K562 (cell line): Measurements from ENCODE around the gene NUTF2. TPM values are rescaled to one million over a fixed set of nuclear protein-coding genes. Genes with fewer than 3 reads are reported as not detected.
A peak's percentile ranks its signal among the peaks of the same experiment; 100 is the strongest.

Experiments
- BRF1 ChIP-seq: IDR thresholded peaks from 3 replicates; pipeline ENCODE4 v1.6.1; 2011; ENCODE audit warnings: borderline replicate concordance, mild to moderate bottlenecking; ENCODE audit not compliant: insufficient read length; ENCODE audit errors: extremely low read depth
- CHD1 ChIP-seq: fragments of 200-600 bp; sonication (generic); IDR thresholded peaks from one replicate; pipeline ENCODE4 v1.6.1; 2012; ENCODE audit warnings: mild to moderate bottlenecking, moderate library complexity, low read length, inconsistent platforms
- HIVEP1 ChIP-seq: fragments of 250-450 bp; sonication (Bioruptor Pico); IDR thresholded peaks from 2 replicates; pipeline ENCODE4 v1.4.0; 2020; ENCODE audit warnings: mild to moderate bottlenecking
- MCM3 ChIP-seq: fragments of 450-650 bp; IDR thresholded peaks from 2 replicates; pipeline ENCODE4 v1.6.1; 2016
- MCM7 ChIP-seq, 2 experiments: fragments of 450-650 bp; IDR thresholded peaks; 2 replicates each; pipeline ENCODE4 v1.6.1; 2016 to 2018
- MLLT1 ChIP-seq, 2 experiments: fragments of 450-650 bp; IDR thresholded peaks; 2 replicates each; pipeline ENCODE4 v1.6.1; 2016
- NR2C1 ChIP-seq, 2 experiments: fragments of 450-650 bp; IDR thresholded peaks; 2 replicates each; pipeline ENCODE4 v1.6.1; 2017; ENCODE audit warnings: mild to moderate bottlenecking in 2 of 2, antibody characterized with exemption in 1 of 2, inconsistent platforms in 1 of 2, missing compliant biosample characterization in 1 of 2, missing genetic modification characterization in 1 of 2
- PBX2 ChIP-seq, 2 experiments: IDR thresholded peaks in 1 of 2; conservative IDR thresholded peaks in 1 of 2; 2 replicates each; pipeline ENCODE4 v1.6.1; 2016; ENCODE audit warnings: low read depth in 2 of 2, mild to moderate bottlenecking in 1 of 2, missing compliant biosample characterization in 1 of 2, missing genetic modification characterization in 1 of 2, moderate library complexity in 1 of 2
- POLR2AphosphoS2 ChIP-seq: IDR thresholded peaks from 2 replicates; pipeline ENCODE4 v1.6.1; 2012; ENCODE audit warnings: low read length, improper control_type of control experiment
- PPARD ChIP-seq: fragments of 250-450 bp; sonication (Bioruptor Pico); IDR thresholded peaks from 2 replicates; pipeline ENCODE4 v1.8.0; 2022; ENCODE audit warnings: inconsistent platforms, mild to moderate bottlenecking, moderate library complexity
- RAD21 ChIP-seq, 2 experiments: fragments of 250-450 bp in 1 of 2; fragments of 450-650 bp in 1 of 2; sonication (Bioruptor Pico) in 1 of 2; formaldehyde crosslinking in 1 of 2; IDR thresholded peaks in 1 of 2; conservative IDR thresholded peaks in 1 of 2; 2 replicates each; pipeline versions ENCODE4 v1.4.0 to v1.8.0; 2020 to 2022; ENCODE audit warnings: mild to moderate bottlenecking in 2 of 2, moderate library complexity in 1 of 2
- RCOR1 ChIP-seq, 2 experiments: IDR thresholded peaks; 2 replicates each; pipeline ENCODE4 v1.6.1; 2012; ENCODE audit warnings: low read depth in 2 of 2, low read length in 2 of 2, borderline replicate concordance in 1 of 2, improper control_type of control experiment in 1 of 2
- RHOXF2B ChIP-seq: fragments of 250-450 bp; sonication (Bioruptor Pico); conservative IDR thresholded peaks from 2 replicates; pipeline ENCODE4 v1.5.1; 2021
- SNAPC5 ChIP-seq: fragments of 250-450 bp; sonication (Bioruptor Pico); IDR thresholded peaks from 2 replicates; pipeline ENCODE4 v1.8.0; 2021; ENCODE audit warnings: moderate library complexity, mild to moderate bottlenecking, inconsistent platforms
- STAT5A ChIP-seq: IDR thresholded peaks from 2 replicates; pipeline ENCODE4 v1.6.1; 2012; ENCODE audit warnings: low read length, inconsistent platforms, borderline replicate concordance
- TAF15 ChIP-seq: fragments of 200-400 bp; formaldehyde crosslinking; IDR thresholded peaks from 2 replicates; pipeline ENCODE4 v1.6.1; 2017; ENCODE audit warnings: mild to moderate bottlenecking, low read depth, low read length, moderate library complexity
- TAF7 ChIP-seq: fragments of 450-650 bp; IDR thresholded peaks from 2 replicates; pipeline ENCODE4 v1.6.1; 2016; ENCODE audit warnings: missing genetic modification characterization, missing compliant biosample characterization
- TBL1XR1 ChIP-seq, 2 experiments: IDR thresholded peaks; 2 replicates each; pipeline ENCODE4 v1.6.1; 2012; ENCODE audit warnings: improper control_type of control experiment in 2 of 2, low read length in 2 of 2, mild to moderate bottlenecking in 1 of 2
- ZBTB5 ChIP-seq: fragments of 450-650 bp; IDR thresholded peaks from 2 replicates; pipeline ENCODE4 v1.6.1; 2017; ENCODE audit warnings: antibody characterized with exemption
- ZNF785 ChIP-seq: fragments of 250-450 bp; sonication (Bioruptor Pico); IDR thresholded peaks from 2 replicates; pipeline ENCODE4 v1.4.0; 2020; ENCODE audit warnings: mild to moderate bottlenecking
- polyA plus RNA-seq, 8 experiments: library from polyadenylated mRNA; depleted of rRNA in 4 of 8; stranded (reverse) in 5 of 8; unstranded in 3 of 8; fragments of >200 nt; fragmentation: Nextera tagmentation in 2 of 8; fragmentation: Illumina TruSeq in 1 of 8; extraction: Ambion mirVana in 2 of 8; extraction: Trizol in 1 of 8; gene quantifications; 2 replicates each; pipeline versions ENCODE4 v1.2.1 to v1.2.3, GENCODE V29; 2011 to 2014; ENCODE audit warnings: inconsistent platforms in 1 of 8, missing spikeins in 1 of 8
- total RNA-seq, 7 experiments: library from RNA; depleted of rRNA in 6 of 7; stranded (reverse); fragments of >200 nt in 6 of 7; fragmentation: Illumina TruSeq in 2 of 7; extraction: Trizol in 2 of 7; gene quantifications; 2 replicates each; pipeline versions ENCODE4 v1.2.1 to v1.2.3, GENCODE V29; 2011 to 2021; ENCODE audit warnings: low replicate concordance in 1 of 7

Gene NUTF2
- total and polyA plus RNA-seq, 9 of the 15 experiments (the other 6 are each of a cell fraction or from before 2014, with no cell fraction given): 106 to 248 (median 147) TPM

- TF ChIP-seq PBX2 (CRISPR knock-in tag; IDR thresholded peaks at IDR 0.05; ENCODE audit: low read depth) (no peak), PBX2 (tag; conservative IDR thresholded peaks at IDR 0.05; ENCODE audit: low read depth) (no peak), RHOXF2B (no peak), MLLT1 (IDR thresholded peaks at IDR 0.05) (no peak), RCOR1 (IDR thresholded peaks at IDR 0.05; ENCODE audit: borderline replicate concordance in 1 of 2, low read depth in 2 of 2, low read length in 2 of 2) (peak in 1 of 2 experiments; percentile 49; a peak in 1 of 4 replicates), TAF15 (no peak), MCM3 (no peak), NR2C1 (IDR thresholded peaks at IDR 0.05) (peak; percentile 69), NR2C1 (tag; IDR thresholded peaks at IDR 0.05) (peak; percentile 72), TAF7 (no peak), ZNF785 (no peak), SNAPC5 (CRISPR knock-in tag) (no peak), CHD1 (no peak), MCM7 (IDR thresholded peaks at IDR 0.05) (no peak), PPARD (CRISPR knock-in tag) (no peak), RAD21 (CRISPR knock-in tag; conservative IDR thresholded peaks at IDR 0.05 in 1 of 2, IDR thresholded peaks at IDR 0.05 in 1 of 2) (no peak), STAT5A (no peak), HIVEP1 (CRISPR knock-in tag) (no peak; the same call in 1 of the 2 replicates), TBL1XR1 (IDR thresholded peaks at IDR 0.05; ENCODE audit: low read length in 2 of 2) (peak; percentile 31 to 84; a peak in 2 of 4 replicates), ZBTB5 (no peak), POLR2AphosphoS2 (peak; percentile 95; the same call in 1 of the 2 replicates), BRF1 (no peak)
Observed at GRCh38 chr16:67872631-67873434, 26.1 kb downstream of the NUTF2 start, which contains the start of gene EDC4 (continued).
